MM.1S (cell line): Measurements from ENCODE around the gene SPEF2.

Experiments
- EZH2 ChIP-seq: fragments of 300-600 bp; sonication (generic); optimal IDR thresholded peaks from 2 replicates; pipeline ENCODE3; 2017; ENCODE audit warnings: low read depth, mild to moderate bottlenecking, antibody characterized with exemption, low read length, mixed read lengths
- TF ChIP-seq, protein P1 (sequence below): fragments of 300-600 bp; sonication (generic); IDR thresholded peaks from 2 replicates; pipeline ENCODE4 v1.5.1; 2016; ENCODE audit warnings: antibody characterized with exemption, low read length, mixed read lengths

DNA sequence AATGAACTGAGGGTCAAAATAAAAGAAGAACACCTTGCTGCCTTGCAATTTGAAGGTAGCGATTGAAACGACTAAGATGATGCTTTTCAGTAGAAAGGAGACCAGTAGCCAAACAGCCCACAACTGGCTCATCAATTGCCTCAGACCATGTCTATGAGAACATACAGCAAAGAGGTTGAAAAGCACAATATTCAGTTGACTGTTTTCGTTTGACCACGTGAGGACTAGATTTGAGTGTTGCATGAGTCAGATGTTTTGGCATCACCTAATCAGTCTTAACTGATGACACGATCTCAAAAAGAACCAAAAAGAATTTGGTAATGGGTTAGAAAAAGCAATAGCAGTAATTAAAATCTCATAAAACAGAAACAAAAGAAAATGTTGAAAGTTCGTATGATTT lies 156.3 kb downstream of the SPEF2 start:
- TF ChIP-seq, protein P1, sequence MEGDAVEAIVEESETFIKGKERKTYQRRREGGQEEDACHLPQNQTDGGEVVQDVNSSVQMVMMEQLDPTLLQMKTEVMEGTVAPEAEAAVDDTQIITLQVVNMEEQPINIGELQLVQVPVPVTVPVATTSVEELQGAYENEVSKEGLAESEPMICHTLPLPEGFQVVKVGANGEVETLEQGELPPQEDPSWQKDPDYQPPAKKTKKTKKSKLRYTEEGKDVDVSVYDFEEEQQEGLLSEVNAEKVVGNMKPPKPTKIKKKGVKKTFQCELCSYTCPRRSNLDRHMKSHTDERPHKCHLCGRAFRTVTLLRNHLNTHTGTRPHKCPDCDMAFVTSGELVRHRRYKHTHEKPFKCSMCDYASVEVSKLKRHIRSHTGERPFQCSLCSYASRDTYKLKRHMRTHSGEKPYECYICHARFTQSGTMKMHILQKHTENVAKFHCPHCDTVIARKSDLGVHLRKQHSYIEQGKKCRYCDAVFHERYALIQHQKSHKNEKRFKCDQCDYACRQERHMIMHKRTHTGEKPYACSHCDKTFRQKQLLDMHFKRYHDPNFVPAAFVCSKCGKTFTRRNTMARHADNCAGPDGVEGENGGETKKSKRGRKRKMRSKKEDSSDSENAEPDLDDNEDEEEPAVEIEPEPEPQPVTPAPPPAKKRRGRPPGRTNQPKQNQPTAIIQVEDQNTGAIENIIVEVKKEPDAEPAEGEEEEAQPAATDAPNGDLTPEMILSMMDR: no peak
- no peak for TF ChIP-seq EZH2
